NCI-H2171 treated with DMSO at 0.1 percent for 48 hours (cell line): ENCODE measurements around the gene COLEC11.
"Not testable (repeated sequence)": the region's sequence is repeated elsewhere in the genome, so short reads cannot be mapped to it uniquely, and the experiment has no call there.

Experiments
- DNase-seq: peaks from one replicate; lab custom pipeline; 2025; lab: John Stamatoyannopoulos, UW

Gene COLEC11

DNA sequence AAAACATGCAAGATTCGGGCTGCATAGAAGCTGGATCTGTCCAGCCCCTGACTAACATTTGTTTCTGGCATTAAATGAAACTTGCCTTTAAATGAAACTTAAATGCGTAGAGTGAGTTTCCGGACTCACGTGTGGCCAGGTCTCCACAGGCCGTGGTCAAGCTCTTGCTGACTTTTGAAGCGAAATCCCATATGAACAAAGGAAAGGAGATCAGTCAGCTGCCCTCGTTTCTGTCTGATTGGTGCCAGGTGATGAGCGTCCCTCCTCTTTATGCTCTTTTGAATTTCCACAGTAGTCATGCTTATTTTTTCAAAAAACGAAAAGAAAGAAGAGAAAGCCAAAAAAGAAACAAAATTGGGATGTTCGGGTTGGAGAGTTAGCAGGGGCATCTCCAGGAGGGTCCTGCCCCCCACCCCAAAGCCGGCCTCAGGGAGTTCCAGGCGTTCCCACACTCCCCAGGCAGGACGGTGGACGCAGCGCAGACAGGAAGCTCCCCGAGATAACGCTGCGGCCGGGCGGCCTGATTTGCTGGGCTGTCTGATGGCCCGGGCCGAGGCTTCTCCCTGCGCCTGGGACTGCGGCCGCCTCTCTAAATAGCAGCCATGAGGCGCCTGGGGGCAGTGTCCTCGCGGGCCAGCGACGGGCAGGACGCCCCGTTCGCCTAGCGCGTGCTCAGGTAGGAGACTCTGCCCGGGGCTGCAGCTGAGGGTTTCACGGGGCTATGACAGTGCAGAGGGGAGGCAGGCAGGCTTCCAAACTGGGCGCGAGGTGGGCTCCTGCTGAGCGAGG is at the start of gene COLEC11:
TSS of gene COLEC11 (plus strand) at position 620 of the 789 bp plus-strand sequence. CDS start 9,229 bp downstream, outside the sequence.
- DNase-seq, result no peak

DNA sequence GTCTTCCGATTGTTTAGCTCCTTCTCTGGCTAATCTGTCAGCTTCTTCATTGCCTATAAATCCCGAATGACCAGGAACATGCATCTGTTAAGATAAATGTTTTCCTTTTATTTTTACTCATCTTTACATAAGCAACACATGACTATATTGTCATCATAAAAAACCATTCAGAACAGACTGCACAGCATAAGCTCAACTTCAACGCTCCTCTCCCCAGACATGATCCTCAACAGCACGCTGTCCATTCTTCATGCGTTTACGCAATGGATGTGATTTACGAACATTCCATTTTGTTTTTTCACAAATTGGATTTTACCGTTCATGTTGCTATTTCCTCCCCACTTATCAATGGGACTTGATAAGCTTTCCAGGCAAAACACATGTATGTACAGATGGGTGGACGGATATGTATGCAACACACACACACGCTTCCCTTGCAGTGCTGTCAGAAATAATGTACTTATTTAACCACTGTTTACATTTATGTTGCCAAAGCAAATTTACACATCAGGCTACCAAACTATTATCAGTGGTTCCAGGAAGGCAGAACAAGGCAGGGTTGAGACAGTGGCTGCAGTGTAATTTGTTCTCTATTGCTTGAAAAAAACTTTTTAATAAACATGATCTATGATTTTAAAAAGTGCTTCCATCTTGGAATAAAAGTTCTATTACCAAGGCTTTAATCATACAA is 49.0 kb upstream of the COLEC11 start:
- no peak for DNase-seq

DNA sequence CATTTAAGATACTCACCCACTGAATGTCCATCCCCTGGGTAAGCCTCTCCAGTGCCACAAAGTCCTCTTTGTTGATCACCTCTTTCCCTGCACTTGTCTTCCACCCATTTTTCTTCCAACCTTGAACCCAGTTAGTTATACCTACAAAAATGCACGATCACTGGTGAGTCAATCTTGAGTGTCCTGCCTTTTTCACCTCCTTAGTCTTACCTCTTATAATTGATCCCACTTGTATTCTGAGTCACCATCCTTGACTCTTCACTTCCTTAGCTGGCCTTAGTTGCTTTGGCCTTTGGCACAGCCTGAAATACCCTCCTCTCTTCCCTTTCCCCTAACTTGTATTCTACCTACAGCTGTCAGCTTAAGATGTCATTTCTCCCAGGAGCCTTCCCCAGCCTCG is 47.0 kb upstream of the COLEC11 start:
- no peak for DNase-seq

DNA sequence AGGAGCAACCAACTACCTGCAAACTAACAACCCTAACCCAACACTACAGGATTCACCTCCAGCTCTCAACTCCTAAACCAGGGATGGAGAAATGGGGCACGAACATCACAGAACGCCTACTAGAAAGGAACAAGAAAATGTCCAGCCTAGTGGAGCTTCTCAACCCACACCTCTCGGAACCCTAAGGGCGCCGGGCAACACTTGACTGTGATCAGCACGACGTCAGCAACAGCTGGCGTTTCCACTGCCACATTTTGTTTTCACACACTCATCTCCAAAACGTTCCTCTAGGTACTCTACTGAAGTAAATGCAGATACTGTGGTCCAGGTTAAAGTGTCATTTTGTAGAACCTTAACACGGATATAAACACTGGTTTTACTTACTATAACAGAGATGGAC is 41.0 kb upstream of the COLEC11 start:
- DNase-seq, result no peak

DNA sequence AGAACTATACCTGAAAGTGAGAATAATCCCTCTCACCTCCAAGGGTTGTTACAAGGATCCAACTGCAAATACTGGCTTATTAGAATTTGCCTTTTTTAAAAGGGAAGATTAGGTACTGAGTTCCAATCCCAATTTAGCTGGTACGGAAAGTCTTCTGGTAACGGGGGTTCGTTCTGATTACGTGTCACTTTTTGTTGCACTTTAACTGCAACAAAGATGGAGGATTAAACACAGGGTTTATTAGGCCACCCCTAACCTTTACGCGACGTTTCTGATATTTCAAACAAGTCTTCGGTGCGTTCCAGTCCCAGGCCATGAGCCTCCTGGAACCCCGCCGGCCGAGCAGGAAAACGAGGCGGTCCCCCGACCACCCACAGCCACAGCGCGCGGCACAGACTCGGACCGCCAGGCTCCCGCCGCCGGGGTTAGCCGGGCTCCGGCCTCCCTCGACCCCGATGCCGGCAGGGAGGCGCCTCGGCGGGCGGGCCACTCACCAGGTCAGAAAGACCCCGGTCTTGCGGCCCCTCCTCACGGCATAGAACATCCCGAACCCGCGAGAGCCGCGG is 37.2 kb upstream of the COLEC11 start:
- peak; percentile 49 for DNase-seq

DNA sequence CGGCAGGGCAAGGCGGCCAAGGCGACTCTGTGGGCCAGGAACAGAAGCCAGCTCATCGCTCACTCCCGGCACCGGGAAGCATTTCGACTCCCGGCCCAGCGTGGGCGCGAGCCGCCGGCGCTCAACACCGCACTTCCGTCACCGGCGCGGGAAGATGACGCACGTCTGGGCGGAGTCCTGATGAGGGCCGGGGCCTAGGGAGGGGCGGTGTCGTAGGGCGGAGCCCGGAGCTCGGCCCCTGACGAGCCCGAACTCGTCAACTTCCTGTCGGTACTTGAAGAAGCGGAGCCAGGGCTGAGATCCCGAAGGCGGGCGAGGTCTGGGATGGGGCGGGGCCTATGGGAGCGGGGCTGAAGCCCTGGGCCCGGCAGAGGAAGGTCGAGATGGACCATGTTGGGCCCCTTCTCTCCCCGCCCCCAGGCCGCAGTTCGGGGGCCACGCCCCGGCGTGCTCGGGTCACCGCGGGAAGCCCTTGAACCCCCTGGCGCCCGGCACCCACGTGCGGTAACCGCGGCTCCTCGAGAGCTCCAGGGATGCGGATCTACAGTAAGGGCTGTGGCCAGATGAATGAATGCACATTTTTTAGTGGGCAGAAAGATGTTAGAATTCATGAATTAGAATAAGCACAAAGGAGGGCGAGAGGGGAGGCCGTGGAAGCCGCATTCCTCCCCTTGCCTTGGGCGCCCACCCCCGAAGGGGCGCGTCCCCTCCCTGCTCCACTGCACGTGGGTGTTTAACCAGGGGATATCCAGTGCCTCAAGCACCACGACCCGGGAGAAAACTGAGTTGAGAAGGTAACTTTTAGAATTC is 36.5 kb upstream of the COLEC11 start, which contains the start of gene RNASEH1:
TSS of gene RNASEH1 (minus strand) at position 129 of the 810 bp plus-strand sequence. CDS start at position 56, 73 bp downstream.
- peak; percentile 99 for DNase-seq

DNA sequence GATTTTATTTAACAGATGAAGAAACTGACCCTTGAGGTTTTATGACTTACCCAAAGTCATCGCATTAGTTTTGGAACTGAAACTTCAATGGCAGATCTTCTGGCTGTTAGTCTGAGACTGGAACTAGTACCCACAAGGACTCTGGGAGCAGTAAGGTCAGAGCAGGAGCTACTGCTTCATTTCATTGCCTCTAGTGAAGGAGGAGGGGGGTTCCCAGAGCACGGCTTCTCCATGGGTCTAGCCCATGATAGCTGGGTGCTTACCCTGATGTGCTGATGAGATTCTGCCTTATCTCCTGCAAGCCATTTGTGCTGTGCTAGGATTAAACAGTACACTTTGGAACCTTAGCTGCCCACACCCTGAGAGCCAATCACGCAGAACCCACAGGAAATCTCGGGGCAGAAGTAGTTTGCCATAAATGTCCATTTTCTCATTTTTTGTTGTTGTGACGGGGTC is 31.4 kb upstream of the COLEC11 start:
- no peak for DNase-seq

DNA sequence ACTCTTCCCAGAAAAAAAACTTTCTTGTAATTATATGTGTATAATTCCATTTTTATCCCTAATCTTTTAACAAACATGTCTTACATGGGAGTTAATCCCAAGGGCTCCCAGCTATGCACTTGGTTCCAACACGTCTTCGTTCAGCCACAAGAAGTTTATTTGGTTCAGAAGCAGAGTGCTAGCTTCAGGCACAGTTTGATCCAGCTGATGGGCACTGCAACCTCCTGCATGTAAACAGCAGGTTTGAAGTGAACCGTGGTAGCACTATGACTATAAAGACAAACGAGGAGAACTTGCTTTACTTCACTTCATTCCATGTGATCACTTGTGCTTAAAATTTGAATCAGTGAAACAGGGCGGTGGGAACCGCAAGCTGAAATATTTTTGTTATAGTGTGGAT is 29.8 kb upstream of the COLEC11 start:
- DNase-seq, result no peak

DNA sequence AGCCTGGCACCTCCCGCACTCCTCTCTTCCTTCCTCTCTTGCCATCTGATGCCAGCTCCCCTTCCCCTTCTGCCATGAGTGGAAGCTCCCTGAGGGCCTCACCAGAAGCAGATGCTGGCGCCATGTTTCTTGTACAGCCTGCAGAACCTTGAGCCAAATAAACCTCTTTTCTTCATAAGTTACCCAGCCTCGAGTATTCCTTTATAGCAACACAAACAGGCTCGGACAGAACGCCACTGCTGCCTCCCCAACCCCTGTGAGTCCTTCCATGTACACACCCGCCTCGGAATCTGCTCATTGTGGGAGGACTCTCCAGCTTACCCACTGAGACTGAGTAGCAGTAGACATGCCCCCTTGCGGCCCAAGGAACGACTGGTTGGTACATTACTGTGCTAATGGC is 28.1 kb upstream of the COLEC11 start:
- DNase-seq, result no peak

DNA sequence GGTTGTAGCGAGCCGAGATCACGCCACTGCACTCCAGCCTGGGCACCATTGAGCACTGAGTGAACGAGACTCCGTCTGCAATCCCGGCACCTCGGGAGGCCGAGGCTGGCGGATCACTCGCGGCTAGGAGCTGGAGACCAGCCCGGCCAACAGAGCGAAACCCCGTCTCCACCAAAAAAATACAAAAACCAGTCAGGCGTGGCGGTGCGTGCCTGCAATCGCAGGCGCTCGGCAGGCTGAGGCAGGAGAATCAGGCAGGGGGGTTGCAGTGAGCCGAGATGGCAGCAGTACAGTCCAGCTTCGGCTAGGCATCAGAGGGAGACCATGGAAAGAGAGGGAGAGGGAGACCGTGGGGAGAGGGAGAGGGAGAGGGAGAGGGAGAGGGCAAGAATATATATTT is 25.3 kb upstream of the COLEC11 start:
- DNase-seq, result not testable (repeated sequence)

DNA sequence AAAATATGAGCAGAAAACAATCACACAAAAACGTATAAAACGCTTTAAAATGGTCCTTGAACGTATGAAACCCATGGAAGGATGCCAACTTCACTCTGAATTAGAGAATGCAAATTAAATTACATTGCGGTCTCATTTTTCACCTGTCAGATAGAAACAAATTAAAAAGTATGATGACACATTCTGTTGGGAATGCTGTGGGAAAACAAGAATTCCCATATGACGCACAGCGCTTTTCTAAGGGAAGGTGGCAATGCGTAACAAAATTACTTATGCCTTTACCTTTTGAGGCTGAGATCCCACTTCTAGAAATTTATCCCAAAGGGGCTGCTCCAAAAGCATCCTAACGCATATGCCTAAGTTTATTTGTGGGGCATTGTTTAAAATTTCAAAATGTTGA is 23.6 kb upstream of the COLEC11 start:
- DNase-seq, result no peak

DNA sequence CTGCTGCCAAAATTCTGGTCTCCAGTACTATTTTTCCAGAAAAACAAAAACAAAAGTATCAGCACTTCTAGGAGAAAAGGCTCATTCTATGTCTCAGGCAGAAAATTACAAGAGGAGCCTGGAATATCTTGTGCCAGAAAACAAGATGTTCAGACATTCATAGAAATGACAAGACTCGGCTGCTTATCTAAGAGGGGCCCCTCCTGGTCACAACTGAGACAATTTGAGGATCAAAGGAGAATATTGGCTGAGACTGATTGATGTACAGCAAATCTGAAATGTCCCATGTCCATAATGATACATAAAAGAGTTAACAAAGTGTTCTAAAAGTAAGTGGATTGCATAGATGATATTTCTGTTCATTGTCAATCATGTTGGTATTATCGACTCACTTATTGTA is 22.3 kb upstream of the COLEC11 start:
- no peak for DNase-seq

DNA sequence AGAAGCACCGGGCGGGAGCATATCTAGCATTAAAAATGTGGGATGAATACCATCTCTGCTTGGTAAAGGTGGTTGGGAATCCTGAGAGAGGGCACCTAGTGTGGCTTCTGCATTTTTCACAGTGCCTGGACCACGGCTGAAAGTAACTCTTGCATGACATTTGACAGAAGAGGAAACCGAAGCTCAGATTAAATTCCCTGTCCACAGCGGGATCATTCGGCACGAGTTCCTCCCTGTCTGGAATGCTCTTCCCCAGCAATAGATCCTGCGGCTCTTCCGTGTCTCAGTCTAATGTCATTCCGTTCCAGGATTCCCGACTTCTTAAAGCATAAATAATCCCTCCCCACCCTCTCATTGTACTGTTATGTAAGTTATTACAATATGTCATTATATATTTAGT is 20.8 kb upstream of the COLEC11 start:
- no peak for DNase-seq

DNA sequence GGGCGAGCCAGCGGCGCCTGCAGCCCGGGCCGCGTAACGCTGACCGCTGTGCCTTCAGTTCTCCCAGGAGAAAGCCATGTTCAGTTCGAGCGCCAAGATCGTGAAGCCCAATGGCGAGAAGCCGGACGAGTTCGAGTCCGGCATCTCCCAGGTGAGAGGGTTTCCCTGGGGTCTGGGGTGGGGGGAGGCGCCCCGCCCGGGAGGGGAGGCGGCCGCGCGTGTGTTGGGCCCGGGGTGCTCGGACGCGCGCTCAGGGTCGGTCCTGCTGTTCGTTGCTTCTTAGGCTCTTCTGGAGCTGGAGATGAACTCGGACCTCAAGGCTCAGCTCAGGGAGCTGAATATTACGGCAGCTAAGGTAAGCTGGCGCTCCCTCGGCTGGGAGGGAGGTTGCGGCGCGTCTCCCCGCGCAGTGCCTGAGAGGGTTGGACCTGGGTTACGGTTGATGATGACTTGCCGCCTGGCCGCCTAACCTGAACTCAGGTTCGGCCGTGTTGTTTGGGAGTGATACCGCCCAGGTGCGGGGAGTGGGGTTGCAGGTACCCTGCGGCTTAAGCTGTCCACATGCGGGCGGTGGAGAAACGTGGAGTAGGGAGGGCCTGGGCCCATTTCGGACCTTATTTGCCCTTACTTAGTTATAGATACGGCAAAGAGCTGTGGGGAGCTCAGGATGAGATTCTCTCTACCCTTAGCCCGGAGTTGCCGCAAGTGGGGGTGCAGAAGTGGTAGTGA is 19.2 kb upstream of the COLEC11 start:
- no peak for DNase-seq

DNA sequence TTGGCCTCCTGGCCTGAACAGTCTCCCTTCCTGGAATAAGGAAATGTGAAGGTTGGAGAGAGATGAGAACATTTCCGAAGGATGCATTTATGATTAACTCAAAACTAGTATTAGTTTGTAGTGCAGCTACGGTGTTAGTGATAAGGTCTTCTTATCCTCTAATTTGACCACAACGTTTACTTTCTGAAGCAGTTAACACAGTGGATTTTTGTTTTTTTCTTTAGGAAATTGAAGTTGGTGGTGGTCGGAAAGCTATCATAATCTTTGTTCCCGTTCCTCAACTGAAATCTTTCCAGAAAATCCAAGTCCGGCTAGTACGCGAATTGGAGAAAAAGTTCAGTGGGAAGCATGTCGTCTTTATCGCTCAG is 18.7 kb upstream of the COLEC11 start:
- not testable (repeated sequence) for DNase-seq

DNA sequence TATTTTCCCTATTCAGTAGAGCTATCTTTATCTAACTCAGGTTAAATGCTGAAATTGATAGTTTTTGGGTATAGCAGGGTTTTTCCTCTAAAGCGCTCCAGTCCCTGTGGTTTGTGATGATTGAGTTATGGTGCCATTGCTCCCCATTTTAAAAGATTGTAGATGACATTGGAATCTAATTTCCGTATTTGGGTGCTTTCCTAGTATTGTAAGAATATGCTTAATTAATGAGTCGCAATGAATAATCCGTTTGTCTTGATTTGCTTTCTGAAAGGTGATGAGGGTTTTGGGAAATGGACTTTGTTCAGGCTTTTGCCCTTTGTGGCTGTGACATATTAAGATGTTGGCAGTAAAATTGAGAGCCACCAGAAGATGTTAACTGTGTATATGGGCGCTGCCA is 15.9 kb upstream of the COLEC11 start:
- DNase-seq, result no peak

DNA sequence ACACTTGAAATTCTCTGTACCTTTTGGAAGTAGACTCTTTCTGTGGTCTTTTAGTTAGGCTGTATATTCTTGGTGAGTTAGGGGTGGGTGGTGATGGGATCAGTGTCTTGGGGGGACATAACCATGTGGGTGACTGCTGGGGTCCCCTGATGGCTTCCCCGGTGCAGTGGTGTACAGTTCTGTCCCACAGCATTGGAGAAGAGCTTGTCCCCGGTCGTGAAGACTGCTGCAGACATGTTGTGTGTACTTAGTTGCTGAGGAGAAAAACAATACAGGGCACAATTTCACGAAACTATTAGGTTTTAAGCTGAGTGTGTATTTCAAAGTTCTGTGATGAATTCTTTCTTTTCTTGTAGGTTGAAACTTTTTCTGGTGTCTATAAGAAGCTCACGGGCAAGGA is 14.5 kb upstream of the COLEC11 start:
- no peak for DNase-seq

DNA sequence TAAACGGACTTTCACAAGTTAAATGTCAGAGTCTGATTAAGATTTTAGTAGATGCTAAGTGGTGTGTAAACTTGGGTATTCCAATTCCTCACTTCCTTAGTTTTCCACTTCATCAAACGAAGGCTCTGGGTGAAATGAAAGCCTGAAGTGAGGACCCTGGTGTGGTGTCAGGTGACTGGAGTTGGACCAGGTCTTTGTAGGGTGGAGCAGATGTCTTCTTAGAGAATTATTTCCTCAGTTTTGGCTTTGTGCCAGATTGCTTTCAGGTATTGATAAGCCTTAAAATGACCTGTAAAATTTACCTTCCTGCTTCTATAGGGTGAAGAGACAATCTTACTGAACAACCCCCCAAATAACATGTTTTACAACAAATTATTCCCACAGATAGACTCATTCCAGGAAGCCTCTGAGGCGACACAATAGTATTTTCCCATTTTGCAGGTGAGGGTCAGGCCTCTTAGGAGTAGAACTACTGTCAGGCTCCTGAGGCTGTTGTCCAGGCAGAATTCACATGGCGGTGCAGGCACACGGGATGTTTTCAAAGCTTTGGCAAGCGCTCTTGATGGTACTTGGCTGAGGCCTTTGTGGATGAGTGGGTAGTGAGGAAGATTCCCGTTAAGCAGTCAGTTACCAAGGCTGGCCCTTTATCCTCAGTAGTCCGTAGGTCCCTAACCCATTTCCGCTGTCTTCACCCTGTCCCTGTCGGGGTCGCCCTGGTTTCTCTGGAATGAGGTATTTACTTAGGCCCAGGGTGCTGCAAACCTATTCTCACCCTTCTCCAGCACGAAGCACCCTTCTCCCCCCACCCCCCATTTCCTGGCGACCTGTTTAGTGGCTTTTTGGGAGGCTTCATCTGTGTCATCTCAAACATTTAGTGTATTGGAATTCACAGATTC is 13.3 kb upstream of the COLEC11 start:
- DNase-seq, result peak; percentile 35

DNA sequence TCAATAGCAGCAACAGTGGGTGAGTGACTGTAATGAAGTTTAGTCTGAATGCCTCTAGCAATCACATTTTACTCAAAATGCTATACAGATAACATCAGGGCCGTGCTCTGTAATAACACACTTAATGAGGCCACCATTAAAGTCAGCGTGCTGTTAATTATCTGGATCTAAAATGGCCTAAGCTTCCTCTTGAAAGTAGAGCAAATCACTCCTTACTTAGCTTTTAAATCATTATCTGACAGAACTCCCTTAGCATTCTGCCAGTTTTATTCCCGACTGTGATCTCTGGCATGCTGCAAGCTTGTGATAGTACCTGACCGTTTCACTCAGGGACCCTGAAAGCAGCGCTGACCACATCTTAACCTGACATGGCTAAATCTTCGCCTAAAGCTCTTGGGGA is 10.8 kb upstream of the COLEC11 start:
- DNase-seq, result no peak

DNA sequence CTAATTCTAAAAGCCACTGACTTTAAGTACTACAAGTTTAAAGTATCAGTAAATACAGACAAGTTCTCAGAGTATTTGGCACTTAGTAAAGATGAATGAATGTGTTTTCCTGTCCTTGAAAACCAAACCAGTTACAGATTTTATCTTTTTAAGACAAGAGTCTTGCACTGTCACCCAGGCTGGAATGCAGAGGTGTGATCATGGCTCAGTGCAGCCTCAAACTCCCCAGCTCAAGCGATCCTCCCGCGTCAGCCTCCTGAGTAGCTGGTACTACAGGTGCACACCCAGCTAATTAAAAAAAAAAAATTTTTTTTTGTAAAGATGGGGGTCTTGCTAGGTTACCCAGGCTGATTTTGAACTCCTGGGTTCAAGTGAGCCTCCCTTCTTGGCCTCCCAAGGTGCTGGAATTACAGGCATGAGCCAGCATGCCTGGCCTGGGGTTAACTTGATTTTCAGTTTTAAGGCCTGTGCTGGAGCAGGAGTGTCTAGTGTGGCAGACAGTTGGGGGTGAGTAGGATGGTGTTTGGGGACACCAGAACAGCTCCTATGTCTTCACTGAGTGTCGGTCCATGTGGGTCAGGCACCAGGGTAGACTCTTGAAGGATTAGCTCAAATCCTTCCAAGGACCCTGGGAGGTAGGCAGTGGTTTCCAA is 10.2 kb upstream of the COLEC11 start:
- no peak for DNase-seq
